HG03103 (cell line): Measurements from ENCODE around the gene ARRB1.
A peak's percentile ranks its signal among the peaks of the same experiment; 100 is the strongest.
"Not testable (repeated sequence)": the region's sequence is repeated elsewhere in the genome, so short reads cannot be mapped to it uniquely, and the experiment has no call there.

Source experiments
- ATAC-seq: cut with Tn5 transposase; IDR thresholded peaks from one replicate; pipeline ENCODE4 v1.9.1; 2021; ENCODE audit warnings: low read depth; ENCODE audit not compliant: unreplicated experiment

Gene ARRB1

DNA sequence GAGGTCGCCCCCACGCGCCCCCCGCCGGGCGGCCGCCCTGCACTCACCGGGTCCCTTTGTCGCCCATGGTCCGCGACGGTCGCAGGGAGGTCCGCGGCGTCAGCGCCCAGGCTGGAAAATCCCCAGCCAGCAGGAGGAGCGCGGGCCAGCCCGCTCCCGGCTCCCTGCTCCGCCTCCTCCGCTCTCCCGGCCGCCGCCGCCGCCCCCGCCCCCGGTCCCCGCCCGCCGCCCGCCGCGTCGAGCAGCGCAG is at the start of gene ARRB1:
Gene ARRB1 (minus strand): TSS at position 121 of the 250 bp plus-strand sequence. CDS start 54 bp downstream, at position 67.
- no peak for ATAC-seq

DNA sequence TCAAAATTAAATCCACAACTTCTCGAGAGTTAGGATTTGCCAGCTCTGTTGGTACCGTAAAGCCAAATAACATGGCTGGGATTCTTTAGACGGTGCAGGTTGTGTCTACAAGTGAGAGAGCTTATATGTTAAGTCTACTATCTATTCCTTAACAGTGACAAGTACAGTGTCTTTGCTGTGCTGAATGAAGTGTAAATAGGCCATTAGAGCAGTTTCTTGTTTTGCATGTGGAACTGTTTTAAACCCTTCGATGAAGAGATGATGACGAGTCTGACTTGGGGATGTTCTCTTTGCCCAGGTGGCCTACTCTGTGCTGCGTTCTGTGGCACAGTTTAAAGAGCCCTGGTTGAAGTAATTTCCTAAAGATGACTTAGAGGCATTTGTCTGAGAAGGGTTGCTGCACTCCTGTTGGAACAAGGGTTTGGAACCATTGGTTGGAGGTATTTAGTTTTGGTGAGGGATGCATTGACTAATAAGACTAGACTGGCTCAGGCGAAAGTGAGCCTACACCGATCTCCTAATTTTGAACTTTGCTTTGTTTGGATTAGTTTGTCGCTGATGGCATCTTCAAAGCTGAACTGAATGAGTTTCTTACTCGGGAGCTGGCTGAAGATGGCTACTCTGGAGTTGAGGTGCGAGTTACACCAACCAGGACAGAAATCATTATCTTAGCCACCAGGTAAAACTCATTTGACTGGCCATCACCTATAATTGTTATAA is 48.8 kb upstream of the ARRB1 start:
- ATAC-seq = no peak

DNA sequence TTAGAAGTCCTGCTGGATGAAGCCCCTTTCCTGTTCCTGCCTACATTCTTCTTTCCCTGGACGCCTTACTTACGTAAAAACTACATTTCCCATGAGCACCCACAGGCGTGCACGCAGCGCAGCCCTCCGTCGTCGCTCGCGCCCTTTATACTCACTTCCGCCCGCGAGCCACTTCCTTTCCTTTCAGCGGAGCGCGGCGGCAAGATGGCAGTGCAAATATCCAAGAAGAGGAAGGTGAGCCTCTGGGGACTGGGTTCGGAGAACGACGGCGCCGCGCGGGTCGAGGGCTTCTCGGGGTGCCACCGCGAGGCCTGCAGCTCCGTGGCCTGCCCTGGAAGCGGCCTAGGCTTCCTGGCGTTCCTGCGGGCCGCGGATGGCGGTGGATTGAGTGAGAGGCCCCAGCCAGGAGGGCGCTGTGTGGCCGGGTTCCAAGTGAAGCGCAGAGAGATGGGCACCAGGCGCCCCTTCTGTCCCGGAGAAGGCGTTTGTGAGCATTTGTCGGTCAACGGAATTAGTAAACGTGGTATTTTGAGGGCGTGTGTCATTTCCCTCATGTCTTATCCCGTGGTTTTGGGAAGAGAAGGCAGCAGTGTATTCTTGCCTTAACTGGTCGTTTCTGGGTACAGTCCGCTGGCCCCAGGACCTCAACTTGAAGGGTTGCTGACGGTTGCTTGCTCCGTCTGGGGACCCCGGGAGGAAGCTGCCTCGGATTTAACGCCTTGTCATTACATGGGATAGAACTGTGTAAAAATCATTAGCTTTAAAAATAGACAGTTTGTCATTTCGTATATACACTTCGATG is 48.1 kb upstream of the ARRB1 start, which contains the start of gene RPS3:
Gene RPS3 (plus strand): TSS at position 175 of the 802 bp plus-strand sequence. CDS start 30 bp downstream, at position 205.
- peak; percentile 79 for ATAC-seq

DNA sequence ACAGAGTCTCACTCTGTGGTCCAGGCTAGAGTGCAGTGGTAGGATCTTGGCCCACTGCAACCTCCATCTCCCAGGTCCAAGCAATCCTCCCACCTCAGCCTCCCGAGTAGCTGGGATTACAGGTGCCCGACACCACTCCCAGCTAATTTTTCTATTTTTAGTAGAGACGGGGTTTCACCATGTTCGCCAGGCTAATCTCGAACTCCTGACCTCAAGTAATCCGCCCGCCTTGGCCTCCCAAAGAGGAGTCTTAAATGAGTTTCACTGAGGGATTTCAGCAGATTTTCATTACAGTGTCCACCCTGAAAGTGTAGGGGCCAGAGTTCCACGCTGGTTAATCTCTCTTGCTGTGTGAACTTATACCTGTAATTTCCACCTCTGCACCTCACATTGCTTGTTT is 47.4 kb upstream of the ARRB1 start:
- ATAC-seq = no peak

DNA sequence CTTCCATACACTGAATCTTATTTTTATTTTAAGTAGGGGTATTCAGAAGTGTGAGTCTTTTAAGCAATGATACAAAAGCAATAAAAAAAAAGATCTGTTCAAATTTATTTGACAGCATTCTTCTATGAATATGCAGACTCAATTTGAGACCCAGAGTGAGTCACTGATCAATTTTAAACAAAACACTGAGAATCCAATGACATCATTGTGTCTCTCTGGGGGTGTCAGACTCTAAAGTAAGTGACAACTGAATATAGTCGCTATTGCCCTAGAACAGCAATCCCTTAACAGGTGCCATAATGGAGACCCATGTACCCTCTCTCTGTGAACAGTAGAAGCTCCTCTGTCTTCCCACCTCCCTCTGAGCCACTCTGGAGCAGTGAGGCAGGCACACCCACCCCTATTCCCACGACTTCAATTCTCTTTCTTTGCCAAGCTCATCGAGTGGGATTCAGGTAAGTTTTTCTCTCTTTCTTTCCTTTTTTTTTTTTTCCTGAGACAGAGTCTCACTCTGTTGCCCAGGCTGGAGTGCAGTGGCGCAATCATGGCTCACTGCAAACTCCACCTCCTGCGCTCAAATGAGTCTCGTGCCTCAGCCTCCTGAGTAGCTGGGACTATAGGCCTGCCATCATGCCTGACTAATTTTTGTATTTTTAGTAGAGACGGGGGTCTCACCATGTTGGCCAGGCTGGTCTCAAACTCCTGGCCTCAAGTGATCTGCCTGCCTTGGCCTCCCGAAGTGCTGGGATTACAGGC is 42.8 kb upstream of the ARRB1 start:
- no peak for ATAC-seq

DNA sequence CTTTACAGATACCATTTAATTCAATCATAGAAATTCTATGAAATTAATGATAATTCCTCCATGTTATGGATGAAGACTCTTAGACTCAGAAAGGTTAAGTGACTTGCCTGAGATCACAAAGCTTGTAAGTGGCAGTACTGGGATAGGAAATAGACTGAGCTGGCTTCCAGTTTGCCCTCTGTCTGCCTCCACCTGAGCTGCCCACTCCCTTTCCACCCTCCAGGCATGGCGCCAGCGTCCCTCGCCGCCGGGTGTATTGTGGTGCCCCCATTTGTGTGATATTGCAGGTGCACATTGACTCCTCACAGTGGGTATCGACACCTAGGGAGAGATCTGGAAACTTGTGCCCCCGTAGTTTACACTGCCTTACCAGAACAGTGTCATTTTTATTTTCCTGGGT is 38.5 kb upstream of the ARRB1 start:
- no peak for ATAC-seq

DNA sequence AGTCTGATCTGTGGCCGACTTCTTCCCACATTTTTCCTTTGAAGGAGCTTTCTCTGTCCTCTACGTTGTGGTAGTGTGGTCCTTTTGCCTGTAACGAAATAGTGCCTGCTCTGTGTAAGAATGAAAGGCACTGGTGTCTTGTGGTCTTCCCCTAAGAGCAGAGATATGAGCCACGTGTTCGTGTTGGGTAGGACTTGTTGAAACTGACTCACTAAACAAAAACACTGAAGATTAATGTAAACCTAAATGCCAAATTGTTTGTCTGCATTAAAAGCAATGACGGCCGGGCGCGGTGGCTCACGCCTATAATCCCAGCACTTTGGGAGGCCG is 37.8 kb upstream of the ARRB1 start:
- ATAC-seq = no peak

DNA sequence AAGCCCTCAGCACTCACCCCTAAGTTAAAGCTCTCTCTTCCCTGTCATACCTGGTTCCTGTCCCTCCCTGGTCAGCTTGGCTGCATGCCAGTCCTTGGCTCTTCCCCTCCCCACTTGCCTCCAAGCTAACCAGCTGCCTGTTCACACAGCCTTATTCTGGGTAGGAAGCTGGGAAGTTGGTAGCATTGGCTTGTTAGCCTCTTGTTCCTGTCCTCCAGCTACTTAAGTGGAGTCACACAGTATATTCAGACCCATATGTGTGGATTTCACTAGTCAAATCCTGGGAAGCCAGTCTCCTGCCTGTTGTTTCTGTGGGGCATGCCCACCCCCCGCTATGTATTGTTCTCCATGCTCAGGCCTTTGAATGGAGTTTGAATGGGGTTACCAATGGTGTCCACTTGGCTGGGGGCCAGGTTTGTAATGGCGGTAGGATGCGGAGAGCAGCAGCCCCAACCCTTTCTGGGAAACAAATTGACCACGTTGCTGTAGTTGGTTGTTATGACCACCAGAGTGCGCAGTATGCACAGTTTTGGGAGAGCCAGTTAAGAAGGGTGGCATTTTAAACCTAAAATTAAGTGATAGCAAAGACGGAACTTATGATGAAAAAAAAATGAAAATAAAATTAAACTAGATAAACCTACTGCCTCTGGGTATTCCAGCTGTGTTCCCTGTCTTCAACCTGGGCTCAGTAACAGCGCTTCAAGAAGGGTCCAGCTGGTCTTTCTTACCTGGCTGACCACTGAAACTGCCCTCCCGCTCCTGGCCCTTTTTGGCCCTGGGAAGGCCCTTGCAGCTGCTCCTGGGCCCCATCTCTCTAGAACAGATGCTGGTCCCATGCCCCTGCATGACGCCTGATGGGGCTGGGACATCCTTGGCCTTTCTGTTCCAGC is 37.2 kb upstream of the ARRB1 start:
- ATAC-seq = no peak

DNA sequence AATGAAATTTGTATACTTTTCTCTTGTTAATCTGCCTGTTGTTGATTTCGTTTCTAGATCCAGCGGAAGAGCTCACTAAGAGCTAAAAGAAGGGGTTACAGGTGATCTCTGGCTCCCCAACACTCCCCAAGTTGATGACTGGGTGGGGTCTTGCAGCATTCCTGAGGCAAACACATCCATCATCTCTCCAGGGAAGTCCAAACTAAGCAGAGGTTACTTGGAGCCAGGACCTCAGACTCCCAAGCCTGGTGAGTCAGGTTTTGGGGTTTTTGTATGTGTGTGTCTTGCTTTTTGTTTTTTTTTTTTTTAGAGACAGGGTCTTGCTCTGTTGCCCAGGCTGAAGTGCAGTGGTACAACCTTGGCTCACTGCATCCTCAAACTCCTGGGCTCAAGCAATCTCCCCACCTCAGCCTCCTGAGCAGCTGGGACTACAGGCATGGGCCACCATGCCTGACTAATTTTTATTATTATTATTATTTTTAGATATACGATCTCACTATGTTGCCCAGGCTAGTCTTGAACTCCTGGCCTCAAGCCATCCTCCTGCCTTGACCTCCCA is 36.4 kb upstream of the ARRB1 start:
- no peak for ATAC-seq

DNA sequence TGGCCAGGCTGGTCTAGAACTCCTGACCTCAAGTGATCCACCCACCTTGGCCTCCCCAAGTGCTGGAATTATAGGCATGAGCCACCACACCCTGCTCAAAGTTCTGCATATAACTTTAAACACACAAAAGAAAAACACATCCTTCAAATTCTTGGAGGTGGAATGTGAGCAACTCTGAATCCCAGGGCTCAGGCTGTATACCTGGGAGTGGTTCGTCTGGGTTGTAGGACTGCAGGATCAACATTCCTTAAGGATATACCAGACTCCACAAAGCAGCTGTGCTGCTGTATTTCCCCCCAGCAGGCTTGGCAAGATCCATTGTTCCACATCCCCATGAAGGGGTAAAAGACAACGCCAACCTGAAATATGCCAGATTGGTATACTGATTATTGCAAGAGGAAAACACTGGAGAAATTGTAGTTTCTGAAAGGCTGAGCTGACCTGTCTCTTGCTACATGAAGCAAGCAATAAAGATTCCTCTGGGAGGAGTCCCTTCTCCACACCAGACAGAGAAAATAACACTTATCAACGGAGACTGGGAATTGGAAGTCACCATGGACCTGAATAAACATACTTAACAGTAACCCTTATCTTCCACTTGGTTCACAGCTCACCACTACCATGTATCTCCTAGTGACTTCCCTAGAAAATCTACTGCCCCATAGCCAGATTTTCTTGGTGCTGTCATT is 35.6 kb upstream of the ARRB1 start:
- ATAC-seq = no peak

DNA sequence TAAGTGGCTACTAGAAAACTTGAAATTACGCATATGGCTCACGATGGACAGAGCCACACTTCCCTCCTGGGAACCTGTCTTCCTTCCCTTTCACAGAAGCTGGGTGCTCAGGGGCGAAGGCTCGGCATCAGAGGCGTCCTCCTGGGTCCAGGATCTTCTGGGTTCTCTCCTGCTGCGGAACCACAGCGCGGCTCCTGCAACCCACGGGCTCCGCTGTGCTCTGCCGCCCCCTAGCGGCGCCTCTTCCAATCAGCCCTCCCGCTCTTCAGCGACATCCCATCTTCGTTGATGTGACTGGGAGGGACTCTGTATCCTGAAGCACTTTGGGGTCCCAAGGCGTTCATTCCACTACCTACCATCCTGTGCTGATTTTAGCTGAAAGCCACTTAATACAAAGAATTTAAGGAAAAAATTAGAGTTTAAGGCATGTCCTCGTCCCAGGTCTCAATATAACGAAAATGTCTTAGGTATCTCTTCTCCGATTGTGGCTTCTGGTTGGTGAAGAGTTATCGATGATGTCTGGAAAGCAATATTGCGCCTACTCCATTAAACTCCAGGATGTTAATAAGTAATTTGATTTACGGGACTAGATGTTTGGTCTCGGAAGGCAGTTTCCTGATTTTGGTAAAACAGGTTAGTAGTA is 33.1 kb upstream of the ARRB1 start:
- no peak for ATAC-seq

DNA sequence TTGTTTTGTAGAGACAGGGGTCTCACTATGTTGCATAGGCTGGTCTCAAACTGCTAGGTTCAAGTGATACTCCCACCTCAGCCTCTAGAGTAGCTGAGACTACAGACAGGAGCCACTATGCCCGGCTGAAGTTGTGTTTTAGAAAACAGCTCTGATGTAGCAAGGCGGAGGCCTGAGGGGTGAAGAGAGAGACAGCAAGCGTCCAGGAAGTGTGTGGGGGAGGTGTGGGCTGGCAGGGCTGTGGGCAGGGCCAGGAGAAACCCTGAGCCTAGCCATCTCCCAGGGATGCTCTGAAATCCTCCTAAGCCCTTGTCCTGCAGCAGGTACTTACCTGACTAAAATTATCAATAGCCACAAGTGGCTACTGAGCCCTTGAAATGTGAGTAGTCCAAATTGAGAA is 31.8 kb upstream of the ARRB1 start:
- no peak for ATAC-seq

DNA sequence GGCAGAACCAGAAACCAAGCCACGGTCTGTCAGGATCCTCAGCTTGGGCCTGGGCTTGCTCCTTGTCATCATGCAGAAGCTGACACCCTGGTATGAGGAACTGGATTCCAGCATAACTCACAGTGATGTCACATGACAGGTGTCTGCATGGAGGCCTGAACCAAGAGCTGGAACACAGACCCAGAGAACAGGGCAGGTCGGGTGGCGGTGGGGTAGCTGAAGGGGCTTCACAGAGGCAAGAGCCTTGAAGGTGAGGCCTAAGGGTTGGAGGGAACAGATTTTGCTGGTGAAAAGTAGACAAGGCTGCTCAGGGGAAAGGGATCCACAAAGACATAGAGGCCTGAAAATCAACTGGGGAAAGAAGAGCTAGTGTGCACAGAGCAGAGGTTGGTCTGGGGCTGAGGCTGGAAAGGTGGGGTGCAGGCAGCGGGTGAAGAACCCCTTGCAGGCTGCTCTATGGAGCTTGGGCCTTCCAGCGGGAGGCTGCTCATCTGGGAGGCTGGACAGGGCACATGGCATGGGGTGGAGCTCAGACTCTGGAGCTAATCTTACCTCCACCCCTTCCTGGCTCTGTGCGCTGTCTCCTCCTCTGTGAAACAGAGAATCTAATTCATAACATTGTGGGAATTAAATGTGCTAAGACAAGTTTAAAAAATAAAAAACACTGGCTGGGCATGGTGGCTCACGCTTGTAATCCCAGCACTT is 29.4 kb upstream of the ARRB1 start:
- ATAC-seq = no peak

DNA sequence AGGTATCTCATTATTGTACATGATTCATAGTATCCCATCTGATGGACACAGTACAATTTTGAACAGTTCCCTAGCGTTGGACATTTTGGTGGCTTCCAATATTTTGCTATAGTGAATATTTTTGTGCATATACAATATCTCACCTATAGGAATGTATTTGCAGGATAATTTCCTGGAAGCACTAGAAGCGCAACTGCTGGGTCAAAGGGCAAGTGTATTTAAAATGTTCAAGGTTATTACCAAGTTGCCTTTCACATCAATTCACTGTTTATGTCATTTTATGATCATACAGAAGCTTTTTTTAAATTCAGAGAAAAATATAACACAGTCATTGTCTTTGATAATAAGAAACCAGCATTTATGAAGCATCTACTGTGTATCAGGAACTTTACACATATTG is 28.8 kb upstream of the ARRB1 start:
- no peak for ATAC-seq

DNA sequence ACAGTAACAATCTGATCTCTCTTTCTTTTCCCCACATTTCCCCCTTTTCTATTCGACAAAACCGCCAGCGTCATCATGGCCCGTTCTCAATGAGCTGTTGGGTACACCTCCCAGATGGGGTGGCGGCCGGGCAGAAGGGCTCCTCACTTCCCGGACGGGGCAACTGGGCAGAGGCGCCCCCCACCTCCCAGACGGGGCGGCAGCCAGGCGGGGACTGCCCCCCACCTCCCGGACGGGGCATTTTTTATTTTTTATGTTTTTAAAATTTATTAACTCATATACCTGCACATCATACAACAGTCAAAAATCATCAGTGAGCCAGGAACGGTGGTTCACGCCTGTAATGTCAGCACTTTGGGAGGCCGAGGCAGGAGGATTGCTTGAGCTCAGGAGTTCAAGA is 27.3 kb upstream of the ARRB1 start:
- ATAC-seq = not testable (repeated sequence)

DNA sequence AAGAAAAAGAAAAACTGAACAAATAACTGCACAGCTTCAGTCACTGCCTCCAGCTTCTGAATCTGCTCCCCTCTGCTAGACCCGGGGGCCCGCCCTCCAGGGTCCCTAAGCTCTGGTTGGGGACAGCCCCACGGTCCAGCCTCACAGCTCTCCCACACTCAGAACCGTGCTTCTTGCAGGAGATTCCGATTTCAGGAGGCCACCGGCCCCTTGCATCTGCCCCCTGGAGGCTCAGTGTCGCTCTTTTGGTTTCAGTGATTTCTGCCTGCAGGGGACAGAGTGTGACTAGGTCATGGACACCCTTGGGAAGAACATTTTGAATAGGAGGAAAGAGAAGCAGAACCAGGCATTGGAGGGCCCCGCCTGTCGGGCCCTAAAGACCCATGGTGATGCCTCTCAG is 24.7 kb upstream of the ARRB1 start:
- no peak for ATAC-seq

DNA sequence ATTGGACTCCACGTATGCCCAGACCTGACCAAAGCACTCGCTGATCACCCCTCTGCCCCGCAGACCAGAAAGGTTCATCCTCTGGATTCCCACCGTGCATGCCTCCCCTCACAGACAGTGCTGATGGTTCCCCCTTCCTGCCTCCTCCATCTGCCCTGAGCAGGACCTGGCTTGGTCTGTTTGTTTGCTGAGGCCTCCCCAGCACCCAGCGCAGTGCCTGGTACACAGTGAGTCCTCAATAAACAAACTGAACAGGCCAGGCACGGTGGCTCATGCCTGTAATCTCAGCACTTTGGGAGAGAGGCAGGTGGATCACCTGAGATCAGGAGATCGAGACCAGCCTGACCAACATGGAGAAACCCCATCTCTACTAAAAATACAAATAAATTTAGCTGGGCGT is 24.2 kb upstream of the ARRB1 start:
- no peak for ATAC-seq

DNA sequence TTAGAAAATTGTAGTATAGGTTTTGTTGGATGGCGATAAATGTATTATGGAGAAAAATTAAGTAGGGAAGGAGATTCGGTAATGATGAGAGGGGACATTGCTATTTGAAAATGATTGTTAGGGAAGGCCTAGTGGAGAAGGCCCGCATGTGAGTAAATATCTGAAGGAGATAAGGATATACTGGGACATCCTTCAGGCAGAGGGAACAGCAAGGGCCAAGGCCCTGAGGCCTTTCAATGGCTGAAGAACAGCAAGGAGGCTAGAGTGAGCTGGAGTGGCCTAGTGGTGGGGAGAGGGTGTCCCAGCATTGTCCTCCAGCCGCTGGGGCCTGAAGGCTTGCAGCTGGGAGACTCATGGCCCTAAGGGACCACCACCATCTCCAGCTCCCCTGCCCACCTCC is 23.2 kb upstream of the ARRB1 start:
- no peak for ATAC-seq

DNA sequence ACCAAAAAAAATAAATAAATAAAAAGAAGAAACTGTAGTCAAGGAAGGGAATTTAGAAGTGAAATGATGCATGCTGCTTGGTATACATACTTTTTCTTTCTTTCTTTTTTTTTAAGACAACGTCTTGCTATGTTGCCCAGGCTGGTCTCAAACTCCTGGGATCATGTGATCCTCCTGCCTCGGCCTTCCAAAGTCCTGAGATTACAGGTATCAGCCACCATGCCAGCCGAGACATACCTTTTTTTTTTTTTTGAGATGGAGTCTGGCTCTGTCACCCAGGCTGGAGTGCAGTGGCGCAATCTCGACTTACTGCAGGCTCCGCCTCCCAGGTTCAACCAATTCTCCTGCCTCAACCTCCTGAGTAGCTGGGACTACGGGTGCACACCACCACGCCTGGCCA is 21.7 kb upstream of the ARRB1 start:
- ATAC-seq = no peak
